Globus pallidus (tissue), 1 donor: ENCODE results near the gene GUCY1A2.

Source experiments
- DNase-seq: peaks from one replicate; pipeline ENCODE4 v3.0.0-alpha.2; 2015; ENCODE audit warnings: low spot score

GUCY1A2 gene

GRCh38 chr11:106728859-106729258 lies 289.4 kb downstream of the GUCY1A2 start:
- DNase-seq = no peak

- no peak for DNase-seq
Measured at GRCh38 chr11:106728379-106728778, 289.9 kb downstream of the GUCY1A2 start.

DNA sequence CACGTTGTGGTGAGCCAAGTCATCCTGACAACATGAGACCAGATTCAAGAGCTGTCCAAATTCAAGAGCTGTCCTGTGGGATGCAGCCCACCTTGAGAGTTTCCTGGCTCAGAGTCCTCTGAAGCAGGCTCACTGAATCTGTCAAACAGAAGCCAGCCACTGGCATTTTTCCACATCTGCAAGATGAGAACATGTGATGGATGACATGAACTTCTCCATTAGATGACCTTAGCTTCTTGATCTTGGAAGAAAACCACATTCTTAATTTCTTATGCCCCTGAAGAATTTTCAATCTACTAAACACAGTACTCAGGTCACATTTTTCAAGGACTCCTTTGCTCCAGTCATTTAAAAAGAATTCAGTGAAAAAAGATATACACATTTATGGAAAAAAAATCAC lies 291.0 kb downstream of the GUCY1A2 start:
- no peak for DNase-seq

- DNase-seq = no peak
Measured at GRCh38 chr11:106724293-106724892, 293.9 kb downstream of the GUCY1A2 start.

DNA sequence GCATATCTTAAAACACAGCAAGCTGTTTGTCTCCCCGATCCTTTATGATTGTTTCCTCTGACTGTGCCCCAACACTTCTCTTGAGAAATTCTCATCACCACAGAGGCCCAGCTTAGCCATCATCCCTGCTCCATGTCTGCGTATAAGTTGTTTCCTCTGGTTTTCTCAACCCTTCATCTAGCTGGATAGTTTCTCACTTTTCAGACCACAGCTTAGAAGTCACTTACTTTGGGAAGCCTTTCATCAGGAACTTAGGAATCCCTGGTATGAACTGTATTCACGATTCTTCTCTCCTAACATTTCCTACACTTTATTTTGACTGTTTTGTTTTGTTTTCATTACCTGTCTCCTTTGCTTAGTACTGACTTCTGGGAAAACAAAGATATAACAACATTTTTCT lies 295.2 kb downstream of the GUCY1A2 start:
- no peak for DNase-seq

DNA sequence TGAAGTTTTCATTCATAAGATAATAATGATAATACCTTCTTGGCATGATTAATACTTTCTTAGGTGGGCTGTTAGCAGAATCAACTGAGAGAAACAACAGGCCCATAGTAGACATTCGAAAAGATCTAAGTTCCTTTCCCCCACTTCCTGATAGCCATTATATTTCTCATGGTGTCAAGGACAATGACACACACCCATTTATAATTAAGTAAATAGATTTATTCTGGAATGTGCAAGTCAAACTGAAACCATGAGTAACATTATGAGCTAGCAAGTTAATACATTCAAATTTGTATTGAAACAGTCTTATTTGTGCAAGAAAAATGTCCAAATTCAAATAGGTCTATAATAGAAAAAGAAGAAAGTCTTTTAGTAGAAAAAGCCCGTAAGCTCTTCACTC lies 301.1 kb downstream of the GUCY1A2 start:
- no peak for DNase-seq

GRCh38 chr11:106714199-106714598 lies 304.1 kb downstream of the GUCY1A2 start:
- no peak for DNase-seq

- DNase-seq = no peak
Measured at GRCh38 chr11:106708348-106708747, 309.9 kb downstream of the GUCY1A2 start.

DNA sequence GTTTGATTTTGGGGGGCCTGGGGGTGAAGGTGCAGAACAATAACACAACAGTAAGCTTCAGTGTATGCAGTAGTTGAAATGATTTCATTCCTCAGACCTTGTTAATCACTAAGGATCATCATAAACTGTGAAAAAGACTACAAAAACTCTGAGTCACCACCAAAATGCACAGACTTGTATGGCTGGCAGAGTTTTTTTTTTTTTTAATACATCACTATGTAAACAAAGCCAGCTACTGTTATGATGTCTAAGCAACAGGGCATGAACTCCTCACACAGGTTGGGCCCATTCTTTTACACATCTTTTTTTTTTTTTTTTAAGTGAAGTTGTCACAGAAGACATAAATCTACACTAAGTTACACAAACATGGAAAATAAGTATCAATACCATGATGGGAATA lies 311.9 kb downstream of the GUCY1A2 start:
- DNase-seq = no peak

DNA sequence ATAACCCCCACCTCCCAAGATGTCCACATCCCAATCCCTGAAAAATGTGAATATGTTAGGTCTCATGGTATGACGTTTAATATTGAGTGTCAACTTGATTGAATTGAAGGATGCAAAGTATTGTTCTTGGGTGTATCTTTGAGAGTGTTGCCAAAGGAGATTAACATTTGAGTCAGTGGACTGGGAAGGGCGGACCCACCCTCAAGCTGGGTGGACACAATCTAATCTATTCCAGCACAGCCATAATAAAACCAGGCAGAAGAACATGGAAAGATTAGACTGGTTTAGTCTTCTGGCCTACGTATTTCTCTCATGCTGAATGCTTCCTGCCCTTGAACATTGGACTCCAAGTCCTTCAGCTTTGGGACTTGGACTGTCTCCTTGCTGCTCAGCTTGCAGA lies 315.5 kb downstream of the GUCY1A2 start:
- DNase-seq = no peak

GRCh38 chr11:106697058-106697457 lies 321.2 kb downstream of the GUCY1A2 start:
- DNase-seq = no peak

GRCh38 chr11:106695506-106695905 lies 322.8 kb downstream of the GUCY1A2 start:
- DNase-seq = no peak

GRCh38 chr11:106694501-106694900 lies 323.8 kb downstream of the GUCY1A2 start:
- no peak for DNase-seq

- no peak for DNase-seq
Measured at GRCh38 chr11:106691807-106692365, 326.4 kb downstream of the GUCY1A2 start.

- no peak for DNase-seq
Measured at GRCh38 chr11:106690923-106691322, 327.4 kb downstream of the GUCY1A2 start.

GRCh38 chr11:106684944-106685343 lies 333.3 kb downstream of the GUCY1A2 start:
- no peak for DNase-seq

DNA sequence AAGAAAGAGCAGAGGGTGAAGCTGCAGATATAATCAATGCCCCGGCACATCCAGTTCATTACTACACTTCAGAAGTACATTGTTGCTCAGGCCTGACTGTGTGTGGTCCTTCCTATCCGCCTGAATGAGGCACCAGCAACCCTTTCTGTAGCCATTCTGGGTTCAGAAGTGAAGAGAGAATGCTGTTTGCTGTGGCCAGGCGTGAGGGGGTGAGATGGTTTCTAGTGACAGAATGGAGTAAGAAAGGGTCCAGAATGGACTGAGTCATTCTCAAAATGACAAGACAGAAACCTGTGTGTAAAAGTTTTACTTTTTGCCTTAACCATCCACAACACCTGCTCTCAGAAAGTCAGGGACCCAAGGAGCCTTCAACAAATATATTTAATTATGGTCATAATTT lies 334.8 kb downstream of the GUCY1A2 start:
- DNase-seq = no peak

- no peak for DNase-seq
Measured at GRCh38 chr11:106681435-106681834, 336.8 kb downstream of the GUCY1A2 start.

DNA sequence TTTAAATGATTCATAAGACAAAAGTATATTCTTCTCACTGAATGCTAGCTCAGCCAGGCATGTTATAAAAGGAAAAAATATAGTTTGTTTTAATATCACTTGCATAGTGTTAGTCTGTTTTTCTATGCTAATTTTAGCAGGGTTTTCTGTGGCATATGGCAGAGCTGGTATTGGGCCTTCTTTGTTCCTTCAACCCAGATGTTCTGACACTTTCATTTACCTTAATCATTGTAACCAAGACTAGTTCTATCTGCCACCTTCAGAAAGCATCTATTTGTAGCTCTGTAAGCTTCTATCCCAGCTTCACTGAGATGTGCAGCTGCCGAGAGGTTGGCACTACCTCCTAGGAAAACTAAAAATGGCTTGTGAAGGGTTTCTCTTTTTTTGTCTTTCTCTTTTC lies 338.7 kb downstream of the GUCY1A2 start:
- DNase-seq = no peak

DNA sequence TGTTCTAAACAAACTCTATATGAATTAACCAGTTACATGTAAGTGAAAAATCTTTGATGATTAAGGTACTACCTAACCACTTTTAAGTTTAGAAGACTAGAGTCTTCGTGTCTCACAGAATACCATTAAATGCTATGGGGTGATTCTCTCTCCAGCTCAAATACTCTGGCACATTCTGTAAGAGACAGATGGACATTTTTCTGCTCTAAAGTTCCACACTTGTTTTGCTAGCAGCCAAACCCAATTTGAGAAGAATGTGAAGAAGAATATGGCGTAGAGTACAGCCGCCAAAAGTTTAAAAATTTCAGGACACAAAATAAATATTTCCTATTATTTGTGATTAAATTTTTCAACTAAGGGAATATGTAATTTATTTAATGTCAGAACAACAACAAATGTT lies 339.1 kb downstream of the GUCY1A2 start:
- DNase-seq = no peak

DNA sequence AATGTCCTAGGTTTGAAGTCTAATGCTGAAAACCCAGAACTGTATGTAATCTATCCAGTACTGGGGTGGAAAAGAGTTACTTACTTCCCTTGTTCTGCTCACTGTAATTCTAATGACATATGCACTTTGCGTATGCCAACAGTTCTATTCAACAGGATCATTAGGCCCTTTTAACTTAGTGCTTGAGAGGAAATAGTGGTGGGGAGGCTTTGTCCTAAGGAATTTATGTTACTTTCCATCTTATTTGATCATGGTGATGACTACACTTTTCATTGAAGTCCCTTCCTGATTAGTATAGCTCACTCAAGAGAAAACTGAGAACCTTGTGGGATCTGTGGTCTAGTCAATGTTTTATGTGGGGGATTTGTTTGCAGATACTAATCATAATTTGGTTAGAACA lies 348.2 kb downstream of the GUCY1A2 start:
- no peak for DNase-seq

- no peak for DNase-seq
Measured at GRCh38 chr11:106668147-106668546, 350.1 kb downstream of the GUCY1A2 start.

DNA sequence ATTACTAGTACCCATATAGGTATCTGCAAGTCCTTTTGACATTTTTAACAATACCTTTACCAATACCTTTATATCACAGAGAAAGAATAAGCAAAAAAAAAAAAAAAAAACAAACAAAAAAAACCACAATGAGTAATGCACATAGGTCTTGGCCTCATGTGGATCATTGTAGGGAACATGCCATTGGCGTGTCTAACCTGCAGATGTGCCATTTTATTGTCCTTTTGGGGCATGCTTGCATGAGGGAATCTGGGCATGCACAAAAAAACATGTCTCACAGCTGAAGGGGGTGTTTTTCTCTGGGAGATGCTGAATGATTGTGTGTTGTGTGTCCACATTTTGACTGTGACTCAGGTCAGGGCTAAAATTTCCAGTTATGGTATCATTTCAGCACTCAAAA lies 361.6 kb downstream of the GUCY1A2 start:
- no peak for DNase-seq

GRCh38 chr11:106644824-106645223 lies 373.5 kb downstream of the GUCY1A2 start:
- no peak for DNase-seq
